Kidney epithelial cell (primary cell): ENCODE measurements around the gene ACOX2. TPM values are rescaled to one million over a fixed set of nuclear protein-coding genes. Genes with fewer than 3 reads are reported as not detected.

ENCODE experiments used
- DNase-seq: peaks from one replicate; pipeline ENCODE4 v3.0.0-alpha.2; 2010; ENCODE audit warnings: low read depth
- H3K27me3 ChIP-seq: 2 replicates; pipeline ENCODE4 v1.6.0; 2011; ENCODE audit warnings: low read length; ENCODE audit not compliant: control insufficient read depth, insufficient read depth
- H3K36me3 ChIP-seq: 2 replicates; pipeline ENCODE4 v1.5.1; 2011; ENCODE audit warnings: low read length; ENCODE audit not compliant: control insufficient read depth, insufficient read depth
- H3K4me3 ChIP-seq: 2 replicates; pipeline ENCODE4 v1.5.1; 2011; ENCODE audit warnings: low read depth, mild to moderate bottlenecking, control low read depth, low read length
- CTCF ChIP-seq: IDR thresholded peaks from 2 replicates; pipeline ENCODE4 v1.5.1; 2011; ENCODE audit warnings: mild to moderate bottlenecking, moderate library complexity, low read length, control low read depth, inconsistent platforms; ENCODE audit not compliant: insufficient read depth, poor library complexity, severe bottlenecking
- total RNA-seq: library from RNA; depleted of rRNA; stranded (reverse); fragments of >200 nt; gene quantifications from 2 replicates; pipeline ENCODE4 v1.2.3, GENCODE V29; 2015

Gene ACOX2
- total RNA-seq, 1 donor from 2014 or later, result 0.38 TPM

GRCh38 chr3:58559586-58559985 lies 22.6 kb upstream of the ACOX2 start:
- DNase-seq, result no peak
- H3K27me3 ChIP-seq, result no peaks in the 10 kb centered on the region

GRCh38 chr3:58557491-58557890 lies 20.5 kb upstream of the ACOX2 start:
- no peak for TF ChIP-seq CTCF
- Histone ChIP-seq H3K36me3 (no peaks in the 10 kb centered on the region), H3K27me3 (no peaks in the 10 kb centered on the region), H3K4me3 (no peak overlapping the region)
- no peak for DNase-seq

More at GRCh38 chr3:58559586-58559985, 22.6 kb upstream of the ACOX2 start:
- no peak for TF ChIP-seq CTCF
- Histone ChIP-seq H3K36me3 (no peaks in the 10 kb centered on the region), H3K4me3 (no peak overlapping the region)

GRCh38 chr3:58556761-58557221 lies 19.8 kb upstream of the ACOX2 start:
- no peaks in the 10 kb centered on the region for H3K36me3 ChIP-seq
- H3K27me3 ChIP-seq, result peaks cover 3% of the 10 kb centered on the region
- no peak overlapping the region for H3K4me3 ChIP-seq
- no peak for TF ChIP-seq CTCF
- DNase-seq, result no peak

- Histone ChIP-seq H3K27me3 (peaks cover 3% of the 10 kb centered on the region), H3K4me3 (no peak overlapping the region), H3K36me3 (no peaks in the 10 kb centered on the region)
- no peak for TF ChIP-seq CTCF
- DNase-seq, result no peak
Measured at GRCh38 chr3:58556001-58556400, 19.0 kb upstream of the ACOX2 start.

GRCh38 chr3:58555203-58555602 lies 18.2 kb upstream of the ACOX2 start:
- peaks cover 3% of the 10 kb centered on the region for H3K27me3 ChIP-seq
- H3K4me3 ChIP-seq, result no peak overlapping the region
- H3K36me3 ChIP-seq, result no peaks in the 10 kb centered on the region
- no peak for TF ChIP-seq CTCF
- DNase-seq, result no peak

GRCh38 chr3:58553003-58553402 lies 16.0 kb upstream of the ACOX2 start:
- DNase-seq, result no peak
- no peak overlapping the region for H3K4me3 ChIP-seq
- TF ChIP-seq CTCF, result no peak
- H3K36me3 ChIP-seq, result no peaks in the 10 kb centered on the region
- H3K27me3 ChIP-seq, result peaks cover 3% of the 10 kb centered on the region
